Uterus (tissue), 2 donors: ENCODE measurements around the gene EEF2K.

Experiments used
- CTCF ChIP-seq, 4 experiments: fragments of 200-600 bp in 2 of 4; fragments of 450-650 bp in 2 of 4; sonication (generic) in 2 of 4; IDR thresholded peaks; one replicate each; pipeline ENCODE4 v1.5.1; 2016 to 2019; ENCODE audit warnings: antibody characterized with exemption in 4 of 4, mild to moderate bottlenecking in 2 of 4, moderate library complexity in 1 of 4
- POLR2A ChIP-seq, 2 donors: fragments of 450-650 bp; IDR thresholded peaks; one replicate each; pipeline ENCODE4 v1.6.1; 2016; ENCODE audit warnings: antibody characterized with exemption in 2 of 2, mild to moderate bottlenecking in 1 of 2, moderate library complexity in 1 of 2

DNA sequence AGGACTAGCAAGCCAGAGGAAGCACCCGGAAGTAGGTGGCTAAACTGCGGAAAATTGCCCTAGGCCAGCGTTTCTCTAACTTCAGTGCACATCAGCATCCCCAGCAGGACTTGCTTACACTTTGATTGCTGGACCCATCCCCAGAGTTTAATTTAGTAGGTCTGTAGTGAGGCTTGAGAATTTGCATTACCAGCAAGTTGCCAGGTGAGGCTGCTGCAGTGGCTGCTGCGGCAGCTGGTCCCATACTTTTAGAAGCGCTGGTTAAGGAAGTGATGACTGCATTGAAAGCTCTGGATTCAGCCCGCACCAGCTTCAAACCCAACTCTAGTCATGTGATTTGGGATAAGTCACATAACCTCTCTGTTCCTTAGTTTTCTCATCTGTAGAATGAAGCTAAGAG is 4.2 kb downstream of the EEF2K start:
- no peak for TF ChIP-seq CTCF (IDR thresholded peaks at IDR 0.05)
- TF ChIP-seq POLR2A (IDR thresholded peaks at IDR 0.05): no peak
